ENCODE results near the gene PDGFC.

PDGFC gene

DNA sequence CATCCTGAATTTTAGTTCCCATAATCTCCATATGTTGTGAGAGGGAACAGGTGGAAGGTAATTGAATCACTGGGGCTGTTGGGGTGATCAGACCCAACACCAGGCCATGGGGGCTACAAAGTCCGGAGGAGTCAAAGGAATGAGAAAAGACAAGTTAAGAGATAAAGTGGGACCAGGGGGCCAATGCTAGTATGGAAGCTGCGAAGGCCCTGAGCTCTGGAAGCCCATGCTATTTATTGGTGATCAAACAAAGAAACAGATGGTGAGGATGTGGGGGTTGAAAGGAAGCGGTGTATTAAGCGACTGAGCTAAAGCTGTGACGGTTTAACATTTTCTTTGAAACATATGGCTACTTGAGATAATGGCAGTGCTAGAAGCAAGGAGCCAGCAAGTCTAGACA, 132.8 kb downstream of the PDGFC start:
- TF ChIP-seq, protein P1, sequence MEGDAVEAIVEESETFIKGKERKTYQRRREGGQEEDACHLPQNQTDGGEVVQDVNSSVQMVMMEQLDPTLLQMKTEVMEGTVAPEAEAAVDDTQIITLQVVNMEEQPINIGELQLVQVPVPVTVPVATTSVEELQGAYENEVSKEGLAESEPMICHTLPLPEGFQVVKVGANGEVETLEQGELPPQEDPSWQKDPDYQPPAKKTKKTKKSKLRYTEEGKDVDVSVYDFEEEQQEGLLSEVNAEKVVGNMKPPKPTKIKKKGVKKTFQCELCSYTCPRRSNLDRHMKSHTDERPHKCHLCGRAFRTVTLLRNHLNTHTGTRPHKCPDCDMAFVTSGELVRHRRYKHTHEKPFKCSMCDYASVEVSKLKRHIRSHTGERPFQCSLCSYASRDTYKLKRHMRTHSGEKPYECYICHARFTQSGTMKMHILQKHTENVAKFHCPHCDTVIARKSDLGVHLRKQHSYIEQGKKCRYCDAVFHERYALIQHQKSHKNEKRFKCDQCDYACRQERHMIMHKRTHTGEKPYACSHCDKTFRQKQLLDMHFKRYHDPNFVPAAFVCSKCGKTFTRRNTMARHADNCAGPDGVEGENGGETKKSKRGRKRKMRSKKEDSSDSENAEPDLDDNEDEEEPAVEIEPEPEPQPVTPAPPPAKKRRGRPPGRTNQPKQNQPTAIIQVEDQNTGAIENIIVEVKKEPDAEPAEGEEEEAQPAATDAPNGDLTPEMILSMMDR (IDR thresholded peaks at IDR 0.05; ENCODE audit: low read length): no peak
- no peak for TF ChIP-seq EZH2 (IDR thresholded peaks at IDR 0.05; ENCODE audit: borderline replicate concordance, low read length)

DNA sequence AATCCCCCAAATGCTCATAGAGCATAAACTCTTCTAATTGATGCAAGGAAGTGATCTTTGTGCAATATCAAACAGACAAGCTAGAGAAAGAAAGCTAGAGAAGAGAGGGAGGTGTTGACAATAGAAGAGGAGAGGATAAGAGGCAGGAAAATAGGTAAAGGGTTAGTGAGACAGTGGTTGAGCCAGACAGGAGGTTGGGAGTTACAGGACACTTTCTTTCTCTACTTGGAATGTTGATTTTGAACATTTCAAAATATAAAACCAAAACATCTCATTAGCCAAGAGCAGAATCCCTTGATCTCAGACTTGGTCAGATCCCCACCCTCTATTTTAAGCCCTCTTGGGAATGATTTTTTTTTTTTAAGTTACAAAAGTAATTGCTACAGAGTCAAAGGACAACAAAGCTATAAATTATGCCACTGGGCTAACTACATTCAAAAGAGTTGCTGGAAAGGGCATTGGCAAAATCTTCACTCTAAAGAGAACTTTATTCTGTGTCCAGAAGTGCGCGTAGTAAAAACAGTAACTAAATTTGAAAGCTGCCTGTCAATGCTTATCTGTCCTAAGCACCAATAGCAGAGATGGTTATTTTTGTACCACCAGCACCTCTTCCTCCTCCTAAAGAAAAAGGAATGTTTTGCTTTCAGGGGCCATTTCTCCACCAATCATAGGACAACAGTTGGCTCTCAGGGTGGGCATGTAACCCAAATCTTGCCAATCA, 133.8 kb downstream of the PDGFC start:
- H2AFZ ChIP-seq (ENCODE audit: low read length): no peak overlapping the region
- H3K4me2 ChIP-seq (ENCODE audit: low read length): no peak overlapping the region
- H3K36me3 ChIP-seq (ENCODE audit: insufficient read depth, low read length): no peaks in the 10 kb centered on the region
- no peaks in the 10 kb centered on the region for H3K79me2 ChIP-seq (ENCODE audit: insufficient read depth, low read length)
- TF ChIP-seq, protein P1 (IDR thresholded peaks at IDR 0.05; ENCODE audit: low read length): no peak
- no peak for TF ChIP-seq EZH2 (IDR thresholded peaks at IDR 0.05; ENCODE audit: borderline replicate concordance, low read length)
- no peaks in the 10 kb centered on the region for H3K4me1 ChIP-seq (ENCODE audit: insufficient read depth, low read length, severe bottlenecking)
- no peak overlapping the region for H3K27ac ChIP-seq (ENCODE audit: low read depth, low read length, poor library complexity, severe bottlenecking)
- no peaks in the 10 kb centered on the region for H3F3A ChIP-seq (ENCODE audit: insufficient read depth, low read length)
- H3K9me3 ChIP-seq (ENCODE audit: low read length): no peaks in the 10 kb centered on the region
- no peak overlapping the region for H3K4me3 ChIP-seq (ENCODE audit: low read depth, low read length, poor library complexity, severe bottlenecking)
- H4K20me1 ChIP-seq (ENCODE audit: insufficient read depth, low read length): no peaks in the 10 kb centered on the region
- no peak overlapping the region for H3K9ac ChIP-seq (ENCODE audit: low read length)
- H3K27me3 ChIP-seq (ENCODE audit: insufficient read depth, low read length): no peaks in the 10 kb centered on the region
- H3K9me2 ChIP-seq (ENCODE audit: low read depth, low read length): no peaks in the 10 kb centered on the region

More for the DNA sequence above, 132.8 kb downstream of the PDGFC start:
- no peaks in the 10 kb centered on the region for H4K20me1 ChIP-seq (ENCODE audit: insufficient read depth, low read length)
- no peaks in the 10 kb centered on the region for H3K4me1 ChIP-seq (ENCODE audit: insufficient read depth, low read length, severe bottlenecking)
- no peaks in the 10 kb centered on the region for H3K79me2 ChIP-seq (ENCODE audit: insufficient read depth, low read length)
- H3F3A ChIP-seq (ENCODE audit: insufficient read depth, low read length): no peaks in the 10 kb centered on the region
- no peaks in the 10 kb centered on the region for H3K9me2 ChIP-seq (ENCODE audit: low read depth, low read length)
- no peaks in the 10 kb centered on the region for H3K36me3 ChIP-seq (ENCODE audit: insufficient read depth, low read length)
- H3K9ac ChIP-seq (ENCODE audit: low read length): no peak overlapping the region
- no peak overlapping the region for H3K4me2 ChIP-seq (ENCODE audit: low read length)
- no peaks in the 10 kb centered on the region for H3K9me3 ChIP-seq (ENCODE audit: low read length)
- no peak overlapping the region for H3K27ac ChIP-seq (ENCODE audit: low read depth, low read length, poor library complexity, severe bottlenecking)
- no peak overlapping the region for H2AFZ ChIP-seq (ENCODE audit: low read length)
- no peaks in the 10 kb centered on the region for H3K27me3 ChIP-seq (ENCODE audit: insufficient read depth, low read length)
- no peak overlapping the region for H3K4me3 ChIP-seq (ENCODE audit: low read depth, low read length, poor library complexity, severe bottlenecking)

DNA sequence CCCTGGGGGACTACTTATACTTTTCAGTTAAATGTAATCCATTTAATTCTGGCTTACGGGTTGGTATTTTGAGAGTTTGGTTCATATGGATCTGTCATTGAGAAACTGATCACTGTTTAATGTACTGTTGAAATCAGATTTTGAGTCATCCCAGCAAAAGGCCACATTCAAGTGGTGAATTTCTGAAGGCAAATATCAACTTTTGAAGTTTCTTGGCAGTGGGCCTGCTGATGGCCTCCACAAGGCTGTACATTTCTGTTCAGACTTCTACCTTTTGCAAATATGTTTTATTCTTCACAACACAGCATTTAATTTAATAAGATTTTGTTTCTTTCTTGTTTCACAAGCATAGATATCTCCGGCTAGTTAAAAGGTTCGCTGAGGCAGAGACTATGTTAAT, 138.7 kb downstream of the PDGFC start:
- Histone ChIP-seq H3F3A (ENCODE audit: insufficient read depth, low read length) (no peaks in the 10 kb centered on the region), H3K4me2 (ENCODE audit: low read length) (no peak overlapping the region), H4K20me1 (ENCODE audit: insufficient read depth, low read length) (no peaks in the 10 kb centered on the region), H3K4me1 (ENCODE audit: insufficient read depth, low read length, severe bottlenecking) (no peaks in the 10 kb centered on the region), H3K36me3 (ENCODE audit: insufficient read depth, low read length) (no peaks in the 10 kb centered on the region), H3K27ac (ENCODE audit: low read depth, low read length, poor library complexity, severe bottlenecking) (no peak overlapping the region), H3K9me2 (ENCODE audit: low read depth, low read length) (no peaks in the 10 kb centered on the region), H3K27me3 (ENCODE audit: insufficient read depth, low read length) (no peaks in the 10 kb centered on the region), H3K4me3 (ENCODE audit: low read depth, low read length, poor library complexity, severe bottlenecking) (no peak overlapping the region), H2AFZ (ENCODE audit: low read length) (no peak overlapping the region), H3K9me3 (ENCODE audit: low read length) (no peaks in the 10 kb centered on the region), H3K9ac (ENCODE audit: low read length) (no peak overlapping the region), H3K79me2 (ENCODE audit: insufficient read depth, low read length) (no peaks in the 10 kb centered on the region)
- TF ChIP-seq EZH2 (IDR thresholded peaks at IDR 0.05; ENCODE audit: borderline replicate concordance, low read length): no peak
- TF ChIP-seq, protein P1 (IDR thresholded peaks at IDR 0.05; ENCODE audit: low read length): no peak

Measured in OCI-LY1 (cell line).